H1 (cell line): ENCODE data around the gene SEC63. TPM values are rescaled to one million over a fixed set of nuclear protein-coding genes. Genes with fewer than 3 reads are reported as not detected.

Experiments
- CTCF ChIA-PET: fragments of 300-600 bp; sonication (Branson Sonifier 250); formaldehyde crosslinking; loops from one replicate; lab custom pipeline; 2021; ENCODE audit not compliant: partially characterized antibody; lab: Charles Lee
- POLR2A ChIA-PET: fragments of 300-600 bp; sonication (Branson Sonifier 250); formaldehyde crosslinking; loops from one replicate; lab custom pipeline; 2021; ENCODE audit warnings: inconsistent platforms; ENCODE audit not compliant: partially characterized antibody; lab: Charles Lee
- DNase-seq, 2 experiments: peaks; one replicate each; pipeline versions ENCODE4 v3.0.0 to v3.0.0-alpha.2; 2010 to 2022; ENCODE audit warnings: low spot score in 2 of 2, low read depth in 1 of 2, mixed read lengths in 1 of 2
- FAIRE-seq: peaks from 2 replicates; lab custom pipeline; 2011; peaks lifted over from hg19 to GRCh38; lab: Jason Lieb, UNC
- H2AFZ ChIP-seq: 2 replicates; pipeline ENCODE4 v1.8.1; 2012; ENCODE audit warnings: low read length, inconsistent platforms
- H2AK5ac ChIP-seq: 2 replicates; pipeline ENCODE4 v1.6.1; 2013; ENCODE audit warnings: low read depth, low read length
- H2BK120ac ChIP-seq: replicated peaks from 2 replicates; pipeline ENCODE3; 2013; ENCODE audit warnings: low read depth, low read length, inconsistent platforms
- H2BK12ac ChIP-seq: 2 replicates; pipeline ENCODE4 v1.6.1; 2013; ENCODE audit warnings: low read depth, low read length
- H2BK15ac ChIP-seq: 2 replicates; pipeline ENCODE4 v1.6.1; 2013; ENCODE audit warnings: low read length
- H2BK20ac ChIP-seq: 2 replicates; pipeline ENCODE4 v1.6.1; 2013; ENCODE audit warnings: low read length
- H2BK5ac ChIP-seq: 2 replicates; pipeline ENCODE4 v1.6.1; 2013; ENCODE audit warnings: low read depth, low read length
- H3K14ac ChIP-seq: 2 replicates; pipeline ENCODE4 v1.6.1; 2013; ENCODE audit warnings: inconsistent platforms; ENCODE audit not compliant: insufficient read length
- H3K18ac ChIP-seq: 2 replicates; pipeline ENCODE4 v1.6.1; 2013; ENCODE audit warnings: low read length; ENCODE audit errors: extremely low read depth
- H3K23ac ChIP-seq: 2 replicates; pipeline ENCODE4 v1.6.1; 2013; ENCODE audit warnings: inconsistent platforms; ENCODE audit not compliant: insufficient read length
- H3K23me2 ChIP-seq: 2 replicates; pipeline ENCODE4 v1.6.1; 2013; ENCODE audit warnings: low read depth, low read length
- H3K27ac ChIP-seq: 2 replicates; pipeline ENCODE4 v1.6.1; 2011; ENCODE audit warnings: low read depth, low read length, inconsistent platforms
- H3K27me3 ChIP-seq, 4 experiments: replicated peaks in 1 of 4; 1 replicate in 1 of 4; 2 replicates in 3 of 4; pipeline versions ENCODE4 v1.6.1 to v1.8.1; 2011 to 2013; ENCODE audit warnings: low read length in 3 of 4, mild to moderate bottlenecking in 3 of 4, inconsistent platforms in 2 of 4, mixed read lengths in 2 of 4, moderate library complexity in 1 of 4; ENCODE audit not compliant: control insufficient read depth in 3 of 4, insufficient read depth in 3 of 4; ENCODE audit errors: extremely low read depth in 1 of 4
- H3K36me3 ChIP-seq, 4 experiments: 2 replicates each; pipeline versions ENCODE4 v1.6.1 to v1.8.1; 2011 to 2013; ENCODE audit warnings: mild to moderate bottlenecking in 4 of 4, low read length in 3 of 4, moderate library complexity in 2 of 4, control low read depth in 1 of 4, inconsistent platforms in 1 of 4; ENCODE audit not compliant: insufficient read depth in 4 of 4, control insufficient read depth in 2 of 4
- H3K4ac ChIP-seq: replicated peaks from 2 replicates; pipeline ENCODE3; 2013; ENCODE audit warnings: low read length, low read depth, mixed read lengths, inconsistent platforms; ENCODE audit not compliant: insufficient read length
- H3K4me1 ChIP-seq, 4 experiments: replicated peaks in 1 of 4; 1 replicate in 1 of 4; 2 replicates in 3 of 4; pipeline versions ENCODE4 v1.6.1 to v1.8.1; 2011 to 2013; ENCODE audit warnings: low read length in 3 of 4, inconsistent platforms in 2 of 4, mixed read lengths in 1 of 4; ENCODE audit not compliant: insufficient read depth in 4 of 4, control insufficient read depth in 3 of 4
- H3K4me2 ChIP-seq, 2 experiments: 2 replicates each; pipeline versions ENCODE4 v1.6.1 to v1.8.1; 2011 to 2013; ENCODE audit warnings: low read depth in 2 of 2, low read length in 2 of 2, control low read depth in 1 of 2, inconsistent platforms in 1 of 2, mild to moderate bottlenecking in 1 of 2; ENCODE audit not compliant: insufficient read depth in 1 of 2
- H3K4me3 ChIP-seq, 4 experiments: fragments of 200-600, 300-600 bp in 1 of 4; sonication (generic), shearing (Covaris generic), sonication (Bioruptor Twin) in 1 of 4; 2 replicates each; pipeline versions ENCODE4 v1.5.1 to v1.8.1; 2011 to 2016; ENCODE audit warnings: low read length in 4 of 4, low read depth in 3 of 4, control low read depth in 2 of 4, inconsistent platforms in 2 of 4, mild to moderate bottlenecking in 2 of 4, mixed read lengths in 1 of 4, moderate library complexity in 1 of 4; ENCODE audit not compliant: insufficient read depth in 2 of 4; ENCODE audit errors: extremely low read depth in 1 of 4
- H3K56ac ChIP-seq: replicated peaks from 2 replicates; pipeline ENCODE3; 2013; ENCODE audit warnings: low read depth, mild to moderate bottlenecking, mixed read lengths, low read length, inconsistent platforms; ENCODE audit not compliant: insufficient read length
- H3K79me1 ChIP-seq: 2 replicates; pipeline ENCODE4 v1.6.1; 2013; ENCODE audit warnings: low read depth, low read length, control low read depth
- H3K79me2 ChIP-seq, 2 experiments: 2 replicates each; pipeline versions ENCODE4 v1.6.1 to v1.8.1; 2012 to 2013; ENCODE audit warnings: low read length in 2 of 2, mild to moderate bottlenecking in 2 of 2, inconsistent platforms in 1 of 2; ENCODE audit not compliant: insufficient read depth in 2 of 2, control insufficient read depth in 1 of 2
- H3K9ac ChIP-seq, 4 experiments: replicated peaks in 1 of 4; 1 replicate in 1 of 4; 2 replicates in 3 of 4; pipeline versions ENCODE4 v1.6.1 to v1.8.1; 2011 to 2013; ENCODE audit warnings: low read depth in 3 of 4, low read length in 3 of 4, control low read depth in 2 of 4, mild to moderate bottlenecking in 2 of 4, moderate library complexity in 2 of 4, inconsistent platforms in 1 of 4; ENCODE audit errors: extremely low read depth in 1 of 4
- H3K9me3 ChIP-seq, 2 experiments: 2 replicates each; pipeline versions ENCODE4 v1.6.1 to v1.8.1; 2012 to 2013; ENCODE audit warnings: mild to moderate bottlenecking in 2 of 2, moderate library complexity in 2 of 2, control low read depth in 1 of 2, inconsistent platforms in 1 of 2, low read depth in 1 of 2, low read length in 1 of 2, mixed read lengths in 1 of 2; ENCODE audit not compliant: insufficient read depth in 2 of 2
- H4K20me1 ChIP-seq, 2 experiments: replicated peaks in 1 of 2; 2 replicates each; pipeline versions ENCODE3 to v1.8.1; 2011 to 2013; ENCODE audit warnings: inconsistent platforms in 2 of 2, low read length in 2 of 2, mild to moderate bottlenecking in 1 of 2; ENCODE audit not compliant: insufficient read depth in 2 of 2, control insufficient read depth in 1 of 2
- H4K5ac ChIP-seq: 2 replicates; pipeline ENCODE4 v1.6.1; 2013; ENCODE audit warnings: low read length, low read depth, mixed read lengths, inconsistent platforms; ENCODE audit not compliant: insufficient read length
- H4K8ac ChIP-seq: 2 replicates; pipeline ENCODE4 v1.8.0; 2013; ENCODE audit warnings: mild to moderate bottlenecking, moderate library complexity, low read length, inconsistent platforms; ENCODE audit not compliant: insufficient read depth; ENCODE audit errors: extremely low read depth
- H4K91ac ChIP-seq: replicated peaks from 2 replicates; pipeline ENCODE3; 2013; ENCODE audit warnings: low read length, mixed read lengths, inconsistent platforms; ENCODE audit not compliant: insufficient read length
- E2F6 ChIP-seq: IDR thresholded peaks from 2 replicates; pipeline ENCODE4 v1.6.1; 2012; ENCODE audit warnings: inconsistent platforms
- POLR2AphosphoS5 ChIP-seq: IDR thresholded peaks from 2 replicates; pipeline ENCODE4 v1.6.1; 2011; ENCODE audit warnings: low read depth, low read length
- POU5F1 ChIP-seq: IDR thresholded peaks from 2 replicates; pipeline ENCODE4 v1.6.1; 2011; ENCODE audit warnings: low read depth, mild to moderate bottlenecking, low read length, moderate library complexity
- WGBS, 2 experiments: shearing (Covaris generic) in 1 of 2; methylation state at CpG; one replicate each; pipeline versions ENCODE4 v1.1.6 to v1.1.7; 2013 to 2015; ENCODE audit warnings: low lambda C conversion rate in 2 of 2, mixed read lengths in 2 of 2, inconsistent platforms in 1 of 2, low coverage in 1 of 2, missing lambda C conversion rate in 1 of 2; ENCODE audit not compliant: insufficient replicate concordance in 2 of 2, insufficient coverage in 1 of 2, insufficient read length in 1 of 2; ENCODE audit errors: extremely low coverage in 1 of 2, missing lambda C conversion rate in 1 of 2; 5-methylcytosine and 5-hydroxymethylcytosine counted together
- polyA plus RNA-seq, 7 experiments: library from polyadenylated mRNA; depleted of rRNA in 3 of 7; stranded (reverse) in 5 of 7; unstranded in 2 of 7; fragments of >200 nt in 5 of 7; fragments of 200-250 nt in 2 of 7; gene quantifications; 1 replicate in 5 of 7; 2 replicates in 1 of 7; 4 replicates in 1 of 7; pipeline versions ENCODE4 v1.2.1 to v1.2.3, GENCODE V29; 2011 to 2013; ENCODE audit warnings: missing spikeins in 2 of 7, mixed read lengths in 2 of 7
- total RNA-seq: library from RNA; stranded (reverse); fragmentation: NEBNext Ultra II Directional; extraction: Animal tissue kit (Norgen Biotek cat#: 25700); gene quantifications from 2 replicates; pipeline ENCODE4 v1.2.1, GENCODE V29; 2021

The SEC63 gene
- total and polyA plus RNA-seq, 2 of the 8 experiments (the other 6 are each of a cell fraction or from before 2014, with no cell fraction given): 17.3 to 121 TPM

- H3K23ac ChIP-seq: no peak overlapping the region
- FAIRE-seq (no peak), DNase-seq (no peak)
- no peaks in the 10 kb centered on the region for H4K20me1 ChIP-seq
- no peak overlapping the region for H2AFZ ChIP-seq
- H3K4me3 ChIP-seq: no peak overlapping the region
- no peaks in the 10 kb centered on the region for H3K36me3 ChIP-seq
- no peaks in the 10 kb centered on the region for H3K27me3 ChIP-seq
- no peak overlapping the region for H3K9ac ChIP-seq
- no peak overlapping the region for H2BK12ac ChIP-seq
- POLR2A ChIA-PET: no interaction called here
- no peak overlapping the region for H4K5ac ChIP-seq
- WGBS, 2 experiments: 80% methylated on average over 9 of the region's 9 CpGs; no CpG with 5 or more reads in 1 of the 2 experiments
- H3K4me2 ChIP-seq: no peak overlapping the region
- peak overlapping the region; percentile 31; the same call in 1 of the 2 replicates for H2BK15ac ChIP-seq
- peaks cover 0 to 19% (median 10%) of the 10 kb centered on the region in 4 experiments; a peak in 6 of 7 replicates for H3K4me1 ChIP-seq
- no peak overlapping the region for H2BK5ac ChIP-seq
- H3K27ac ChIP-seq: no peak overlapping the region
- H3K4ac ChIP-seq: no peak overlapping the region
- CTCF ChIA-PET: interaction anchor here (0.6 to 4.8 kb wide), 7 partner anchors 11 to 437 kb away, joined by 3 to 46 read pairs (median 3); no protein-coding TSS in a partner anchor
- H3K14ac ChIP-seq: no peak overlapping the region
- no peaks in the 10 kb centered on the region for H3K23me2 ChIP-seq
- H3K56ac ChIP-seq: no peak overlapping the region
- H2BK20ac ChIP-seq: peak overlapping the region; percentile 55; the same call in 1 of the 2 replicates
- no peaks in the 10 kb centered on the region for H3K79me1 ChIP-seq
- H4K8ac ChIP-seq: no peak overlapping the region
- H2AK5ac ChIP-seq: no peak overlapping the region
- H3K9me3 ChIP-seq: no peaks in the 10 kb centered on the region
- H2BK120ac ChIP-seq: peak overlapping the region; percentile 86
- H3K18ac ChIP-seq: no peak overlapping the region; the same call in 1 of the 2 replicates
- H4K91ac ChIP-seq: peak overlapping the region; percentile 17
- H3K79me2 ChIP-seq: no peaks in the 10 kb centered on the region
- TF ChIP-seq POU5F1 (no peak), POLR2AphosphoS5 (no peak), E2F6 (no peak)
Observed at GRCh38 chr6:107991772-107992550, 34.0 kb upstream of the SEC63 start.
